KMS-11 (cell line): Measurements from ENCODE around the gene LCE1F.

Source experiments
- H2AFZ ChIP-seq: fragments of 200-600 bp; sonication (generic); 2 replicates; pipeline ENCODE4 v1.6.1; 2016; ENCODE audit warnings: antibody characterized with exemption, mixed run types, low read depth
- H3K27ac ChIP-seq: fragments of 200-600 bp; sonication (generic); 2 replicates; pipeline ENCODE4 v1.6.1; 2016; ENCODE audit warnings: mild to moderate bottlenecking, mixed run types
- H3K27me3 ChIP-seq: fragments of 200-600 bp; sonication (generic); 2 replicates; pipeline ENCODE4 v1.6.1; 2017; ENCODE audit warnings: mild to moderate bottlenecking, low read depth, mixed run types, moderate library complexity; ENCODE audit not compliant: insufficient read depth
- H3K36me3 ChIP-seq: fragments of 200-600 bp; sonication (generic); 2 replicates; pipeline ENCODE4 v1.6.1; 2017; ENCODE audit warnings: mild to moderate bottlenecking, mixed run types; ENCODE audit not compliant: insufficient read depth
- H3K4me1 ChIP-seq: fragments of 200-600 bp; sonication (generic); 2 replicates; pipeline ENCODE4 v1.6.1; 2016; ENCODE audit warnings: mild to moderate bottlenecking, low read depth, mixed run types; ENCODE audit not compliant: poor library complexity, severe bottlenecking
- H3K4me2 ChIP-seq: fragments of 200-600 bp; sonication (generic); 2 replicates; pipeline ENCODE4 v1.7.0; 2016; ENCODE audit warnings: mild to moderate bottlenecking, mixed run types
- H3K4me3 ChIP-seq: fragments of 200-600 bp; sonication (generic); IDR thresholded peaks from 2 replicates; pipeline ENCODE4 v1.6.1; 2017; ENCODE audit warnings: low read depth, low read length, mixed read lengths; ENCODE audit not compliant: insufficient read depth
- H3K79me2 ChIP-seq: fragments of 200-600 bp; sonication (generic); 2 replicates; pipeline ENCODE4 v1.6.1; 2016; ENCODE audit warnings: low read depth, mixed run types; ENCODE audit not compliant: insufficient read depth
- H3K9ac ChIP-seq: fragments of 200-600 bp; sonication (generic); 2 replicates; pipeline ENCODE4 v1.6.1; 2016; ENCODE audit warnings: mild to moderate bottlenecking, mixed run types
- H4K20me1 ChIP-seq: fragments of 200-600 bp; sonication (generic); 2 replicates; pipeline ENCODE4 v1.6.1; 2016; ENCODE audit warnings: mild to moderate bottlenecking, mixed run types; ENCODE audit not compliant: insufficient read depth
- TF ChIP-seq, protein P1 (sequence below): fragments of 200-600 bp; sonication (generic); conservative IDR thresholded peaks from 2 replicates; pipeline ENCODE4 v1.6.1; 2017; ENCODE audit warnings: low read depth, mild to moderate bottlenecking, antibody characterized with exemption, low read length, moderate library complexity, mixed read lengths

LCE1F gene

GRCh38 chr1:152806576-152806975, 31.6 kb downstream of the LCE1F start, which contains the start of gene LCE1C:
Gene LCE1C (minus strand): TSS chr1:152806651. CDS start chr1:152805478, 1,173 bp downstream.
- H3K27me3 ChIP-seq = no peaks in the 10 kb centered on the region
- no peak within 1 kb of the TSS for H2AFZ ChIP-seq
- no peaks in the 10 kb centered on the region for H3K36me3 ChIP-seq
- H3K79me2 ChIP-seq = no peaks in the 10 kb centered on the region
- no peak within 1 kb of the TSS for H3K27ac ChIP-seq
- H3K4me1 ChIP-seq = no peaks in the 10 kb centered on the region
- no peak within 1 kb of the TSS for H3K9ac ChIP-seq
- H3K4me3 ChIP-seq = no peak within 1 kb of the TSS
- H4K20me1 ChIP-seq = no peaks in the 10 kb centered on the region
- TF ChIP-seq, protein P1, sequence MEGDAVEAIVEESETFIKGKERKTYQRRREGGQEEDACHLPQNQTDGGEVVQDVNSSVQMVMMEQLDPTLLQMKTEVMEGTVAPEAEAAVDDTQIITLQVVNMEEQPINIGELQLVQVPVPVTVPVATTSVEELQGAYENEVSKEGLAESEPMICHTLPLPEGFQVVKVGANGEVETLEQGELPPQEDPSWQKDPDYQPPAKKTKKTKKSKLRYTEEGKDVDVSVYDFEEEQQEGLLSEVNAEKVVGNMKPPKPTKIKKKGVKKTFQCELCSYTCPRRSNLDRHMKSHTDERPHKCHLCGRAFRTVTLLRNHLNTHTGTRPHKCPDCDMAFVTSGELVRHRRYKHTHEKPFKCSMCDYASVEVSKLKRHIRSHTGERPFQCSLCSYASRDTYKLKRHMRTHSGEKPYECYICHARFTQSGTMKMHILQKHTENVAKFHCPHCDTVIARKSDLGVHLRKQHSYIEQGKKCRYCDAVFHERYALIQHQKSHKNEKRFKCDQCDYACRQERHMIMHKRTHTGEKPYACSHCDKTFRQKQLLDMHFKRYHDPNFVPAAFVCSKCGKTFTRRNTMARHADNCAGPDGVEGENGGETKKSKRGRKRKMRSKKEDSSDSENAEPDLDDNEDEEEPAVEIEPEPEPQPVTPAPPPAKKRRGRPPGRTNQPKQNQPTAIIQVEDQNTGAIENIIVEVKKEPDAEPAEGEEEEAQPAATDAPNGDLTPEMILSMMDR = no peak
- H3K4me2 ChIP-seq = no peak within 1 kb of the TSS

GRCh38 chr1:152811050-152811449, 36.1 kb downstream of the LCE1F start:
- Histone ChIP-seq H4K20me1 (no peaks in the 10 kb centered on the region), H3K9ac (no peak overlapping the region), H2AFZ (no peak overlapping the region), H3K79me2 (no peaks in the 10 kb centered on the region), H3K4me1 (no peaks in the 10 kb centered on the region), H3K4me3 (no peak overlapping the region), H3K27me3 (no peaks in the 10 kb centered on the region), H3K27ac (no peak overlapping the region), H3K36me3 (no peaks in the 10 kb centered on the region), H3K4me2 (no peak overlapping the region)
- TF ChIP-seq, protein P1 = no peak

DNA sequence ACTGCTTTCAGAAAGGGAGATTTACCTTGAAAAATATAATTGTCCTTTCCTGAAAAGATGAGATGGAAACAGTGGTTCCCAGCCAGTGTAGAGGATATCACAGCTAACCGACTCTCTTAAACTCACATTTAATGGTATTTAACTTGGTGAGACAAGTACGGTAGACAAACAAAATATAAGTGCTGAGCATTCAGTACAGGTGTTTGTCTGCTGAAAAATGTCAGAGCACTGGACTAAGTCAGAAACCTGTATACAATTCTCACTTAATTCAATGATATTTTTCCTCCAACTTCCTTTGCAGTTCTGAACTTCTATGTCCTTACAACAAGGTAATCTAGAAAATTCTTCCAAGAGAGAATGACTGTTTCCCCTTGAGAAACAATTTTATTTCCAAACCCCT, 36.7 kb downstream of the LCE1F start, which contains the start of gene LCE1B:
Gene LCE1B (plus strand): TSS at position 301 of the 400 bp plus-strand sequence. CDS start 476 bp downstream, outside the sequence.
- Histone ChIP-seq H3K36me3 (no peaks in the 10 kb centered on the region), H3K4me1 (no peaks in the 10 kb centered on the region), H3K4me3 (no peak within 1 kb of the TSS), H3K9ac (no peak within 1 kb of the TSS), H3K4me2 (no peak within 1 kb of the TSS), H2AFZ (no peak within 1 kb of the TSS), H4K20me1 (no peaks in the 10 kb centered on the region), H3K27ac (no peak within 1 kb of the TSS), H3K27me3 (no peaks in the 10 kb centered on the region), H3K79me2 (no peaks in the 10 kb centered on the region)
- TF ChIP-seq, protein P1 = no peak

DNA sequence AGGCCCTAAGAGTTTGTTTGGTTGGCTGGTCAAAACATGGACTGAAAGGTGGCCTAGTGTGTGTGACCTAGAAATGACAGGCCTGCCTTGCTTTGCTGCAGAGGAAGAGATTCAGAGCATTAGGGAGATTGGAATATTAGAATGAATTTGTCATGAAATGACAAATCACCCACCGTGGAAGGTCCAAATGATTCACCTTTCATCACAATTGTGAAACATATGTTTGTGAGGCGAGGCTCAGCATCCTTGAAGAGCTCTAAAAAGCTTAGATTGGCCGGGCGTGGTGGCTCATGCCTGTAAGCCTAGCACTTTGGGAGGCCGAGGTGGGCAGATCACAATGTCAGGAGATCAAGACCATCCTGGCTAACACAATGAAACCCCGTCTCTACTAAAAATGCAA, 42.4 kb downstream of the LCE1F start:
- H3K4me2 ChIP-seq = no peak overlapping the region
- TF ChIP-seq, protein P1 = no peak
- H2AFZ ChIP-seq = no peak overlapping the region
- H3K4me3 ChIP-seq = no peak overlapping the region
- H3K27ac ChIP-seq = no peak overlapping the region
- H3K9ac ChIP-seq = no peak overlapping the region
- no peaks in the 10 kb centered on the region for H3K36me3 ChIP-seq
- no peaks in the 10 kb centered on the region for H4K20me1 ChIP-seq
- no peaks in the 10 kb centered on the region for H3K4me1 ChIP-seq
- H3K27me3 ChIP-seq = no peaks in the 10 kb centered on the region
- no peaks in the 10 kb centered on the region for H3K79me2 ChIP-seq
